GM21360 (cell line): ENCODE results near the gene HTR1A.

Source experiments
- ATAC-seq: cut with Tn5 transposase; IDR thresholded peaks from one replicate; pipeline ENCODE4 v1.9.1; 2021; ENCODE audit warnings: mild to moderate bottlenecking, moderate library complexity; ENCODE audit not compliant: unreplicated experiment

HTR1A gene

GRCh38 chr5:63962279-63962678 is at the start of gene HTR1A:
Gene HTR1A, minus strand, starts transcription at chr5:63962445. Its CDS starts 726 bp downstream, at chr5:63961719.
- ATAC-seq, result no peak

- no peak for ATAC-seq
Observed at GRCh38 chr5:64003966-64004365, 41.7 kb upstream of the HTR1A start.

- ATAC-seq, result no peak
Observed at GRCh38 chr5:64000096-64000495, 37.9 kb upstream of the HTR1A start.

- no peak for ATAC-seq
Observed at GRCh38 chr5:63987053-63987452, 24.8 kb upstream of the HTR1A start.

- ATAC-seq, result no peak
Observed at GRCh38 chr5:63981864-63982263, 19.6 kb upstream of the HTR1A start.

GRCh38 chr5:63963926-63964325 is 1.7 kb upstream of the HTR1A start:
- ATAC-seq, result no peak

- peak; percentile 84 for ATAC-seq
Observed at GRCh38 chr5:63963080-63963735, 963 bp upstream of the HTR1A start.

GRCh38 chr5:63961598-63962161 is 565 bp downstream of the HTR1A start:
- no peak for ATAC-seq

GRCh38 chr5:63961125-63961597 is 1.1 kb downstream of the HTR1A start:
- ATAC-seq, result no peak

- no peak for ATAC-seq
Observed at GRCh38 chr5:63960646-63961045, 1.6 kb downstream of the HTR1A start.

GRCh38 chr5:63959177-63959982 is 2.9 kb downstream of the HTR1A start:
- no peak for ATAC-seq

GRCh38 chr5:63958654-63959053 is 3.6 kb downstream of the HTR1A start:
- no peak for ATAC-seq

- no peak for ATAC-seq
Observed at GRCh38 chr5:63957617-63958016, 4.6 kb downstream of the HTR1A start.

GRCh38 chr5:63953217-63953616 is 9.0 kb downstream of the HTR1A start:
- ATAC-seq, result no peak

- no peak for ATAC-seq
Observed at GRCh38 chr5:63935103-63935502, 27.1 kb downstream of the HTR1A start.

GRCh38 chr5:63931836-63932235 is 30.4 kb downstream of the HTR1A start:
- ATAC-seq, result no peak

GRCh38 chr5:63928451-63928850 is 33.8 kb downstream of the HTR1A start:
- ATAC-seq, result no peak

- no peak for ATAC-seq
Observed at GRCh38 chr5:63923914-63924313, 38.3 kb downstream of the HTR1A start.

- ATAC-seq, result no peak
Observed at GRCh38 chr5:63919763-63920478, 42.3 kb downstream of the HTR1A start.

GRCh38 chr5:63916786-63917185 is 45.5 kb downstream of the HTR1A start:
- no peak for ATAC-seq

GRCh38 chr5:63911871-63912270 is 50.4 kb downstream of the HTR1A start:
- no peak for ATAC-seq
